IMR-90 (cell line): ENCODE data around the gene HIVEP3. TPM values are rescaled to one million over a fixed set of nuclear protein-coding genes. Genes with fewer than 3 reads are reported as not detected.

ENCODE experiments used
- ATAC-seq: fragments of 200-7000 bp; cut with Tn5 transposase; 2 replicates; pipeline ENCODE4 v1.9.1; 2020; ENCODE audit warnings: low read depth, mild to moderate bottlenecking, moderate library complexity
- BruUV-seq: library from RNA; stranded (reverse); fragments of 400-500 nt; replicated peaks from 2 replicates; lab custom pipeline; 2021; lab: Mats Ljungman, UMichigan
- CTCF ChIA-PET: fragments of 300-600 bp; formaldehyde crosslinking; extraction: SDS; loops from one replicate; lab custom pipeline; 2021; ENCODE audit warnings: antibody characterized with exemption; lab: Yijun Ruan, JAX
- POLR2A ChIA-PET: fragments of 300-600 bp; sonication (Branson Sonifier 250); formaldehyde crosslinking; loops from one replicate; lab custom pipeline; 2022; ENCODE audit warnings: antibody characterized with exemption; ENCODE audit not compliant: unreplicated experiment; lab: Charles Lee
- DNase-seq: peaks from one replicate; pipeline ENCODE4 v3.0.0; 2013
- H2AFZ ChIP-seq: replicated peaks from 2 replicates; pipeline ENCODE3; 2013; ENCODE audit warnings: low read length, mild to moderate bottlenecking; ENCODE audit not compliant: poor library complexity
- H2AK5ac ChIP-seq: 2 replicates; pipeline ENCODE4 v1.6.1; 2013; ENCODE audit warnings: low read depth, low read length, inconsistent platforms
- H2AK9ac ChIP-seq: replicated peaks from 2 replicates; pipeline ENCODE3; 2013; ENCODE audit warnings: mild to moderate bottlenecking, low read depth, low read length, moderate library complexity; ENCODE audit not compliant: poor library complexity
- H2BK120ac ChIP-seq: 2 replicates; pipeline ENCODE4 v1.6.1; 2013; ENCODE audit warnings: low read depth, low read length, inconsistent platforms
- H2BK15ac ChIP-seq: 3 replicates; pipeline ENCODE4 v1.6.1; 2013; ENCODE audit warnings: low read depth, low read length, inconsistent platforms
- H2BK20ac ChIP-seq: 2 replicates; pipeline ENCODE4 v1.6.1; 2013; ENCODE audit warnings: low read depth, mild to moderate bottlenecking, inconsistent platforms, low read length, moderate library complexity
- H2BK5ac ChIP-seq: 2 replicates; pipeline ENCODE4 v1.6.1; 2013; ENCODE audit warnings: mild to moderate bottlenecking, low read depth, low read length, inconsistent platforms; ENCODE audit not compliant: poor library complexity, severe bottlenecking
- H3K14ac ChIP-seq: replicated peaks from 2 replicates; pipeline ENCODE4 v1.6.1; 2013; ENCODE audit warnings: low read depth, low read length, inconsistent platforms
- H3K18ac ChIP-seq: 2 replicates; pipeline ENCODE4 v1.6.1; 2013; ENCODE audit warnings: low read depth, low read length, control low read depth
- H3K23ac ChIP-seq: 2 replicates; pipeline ENCODE4 v1.6.1; 2013; ENCODE audit warnings: low read depth, low read length, inconsistent platforms
- H3K27ac ChIP-seq: 2 replicates; pipeline ENCODE4 v1.5.1; 2013; ENCODE audit warnings: mild to moderate bottlenecking, control low read depth, low read length; ENCODE audit not compliant: insufficient read depth
- H3K27me3 ChIP-seq: 2 replicates; pipeline ENCODE4 v1.6.1; 2013; ENCODE audit warnings: low read length; ENCODE audit not compliant: control insufficient read depth, insufficient read depth
- H3K36me3 ChIP-seq: 2 replicates; pipeline ENCODE4 v1.6.1; 2013; ENCODE audit warnings: low read length, mixed read lengths; ENCODE audit not compliant: control insufficient read depth, insufficient read depth
- H3K4ac ChIP-seq: 2 replicates; pipeline ENCODE4 v1.6.1; 2013; ENCODE audit warnings: low read depth, low read length, inconsistent platforms
- H3K4me1 ChIP-seq: 2 replicates; pipeline ENCODE4 v1.6.1; 2013; ENCODE audit warnings: low read length, mixed read lengths; ENCODE audit not compliant: control insufficient read depth, insufficient read depth
- H3K4me2 ChIP-seq: 2 replicates; pipeline ENCODE4 v1.6.1; 2013; ENCODE audit warnings: low read depth, mild to moderate bottlenecking, control low read depth, low read length, moderate library complexity
- H3K4me3 ChIP-seq: 2 replicates; pipeline ENCODE4 v1.5.1; 2013; ENCODE audit warnings: low read depth, mild to moderate bottlenecking, control low read depth, low read length, moderate library complexity; ENCODE audit not compliant: insufficient read depth
- H3K56ac ChIP-seq: 2 replicates; pipeline ENCODE4 v1.6.1; 2013; ENCODE audit warnings: low read length, inconsistent platforms; ENCODE audit not compliant: insufficient read depth; ENCODE audit errors: extremely low read depth
- H3K79me1 ChIP-seq, 2 experiments: 2 replicates each; pipeline ENCODE4 v1.6.1; 2013; ENCODE audit warnings: low read length in 2 of 2, inconsistent platforms in 1 of 2, low read depth in 1 of 2
- H3K9ac ChIP-seq: 2 replicates; pipeline ENCODE4 v1.6.1; 2013; ENCODE audit warnings: low read depth, low read length, control low read depth
- H3K9me1 ChIP-seq: 2 replicates; pipeline ENCODE4 v1.6.1; 2013; ENCODE audit warnings: low read length, inconsistent platforms; ENCODE audit not compliant: insufficient read depth
- H3K9me3 ChIP-seq: 2 replicates; pipeline ENCODE4 v1.6.1; 2013; ENCODE audit warnings: low read length; ENCODE audit not compliant: control insufficient read depth, insufficient read depth
- H4K20me1 ChIP-seq: 2 replicates; pipeline ENCODE4 v1.6.1; 2013; ENCODE audit warnings: low read length, inconsistent platforms; ENCODE audit not compliant: insufficient read depth
- H4K5ac ChIP-seq: 2 replicates; pipeline ENCODE4 v1.6.1; 2013; ENCODE audit warnings: mild to moderate bottlenecking, low read depth, low read length, control low read depth
- H4K8ac ChIP-seq, 2 experiments: 2 replicates each; pipeline ENCODE4 v1.6.1; 2013; ENCODE audit warnings: low read depth in 2 of 2, low read length in 2 of 2, control low read depth in 1 of 2, inconsistent platforms in 1 of 2
- H4K91ac ChIP-seq: 2 replicates; pipeline ENCODE4 v1.6.1; 2013; ENCODE audit warnings: low read depth, low read length, inconsistent platforms; ENCODE audit not compliant: insufficient read depth
- MAZ ChIP-seq: IDR thresholded peaks from 2 replicates; pipeline ENCODE4 v1.6.1; 2012; ENCODE audit warnings: low read depth, mild to moderate bottlenecking, low read length, improper control_type of control experiment, moderate library complexity, borderline replicate concordance
- MXI1 ChIP-seq: IDR thresholded peaks from 2 replicates; pipeline ENCODE4 v1.6.1; 2012; ENCODE audit warnings: low read depth, mild to moderate bottlenecking, low read length, moderate library complexity, borderline replicate concordance
- RAD21 ChIP-seq: IDR thresholded peaks from 2 replicates; pipeline ENCODE4 v1.6.1; 2012; ENCODE audit warnings: low read length, improper control_type of control experiment
- WGBS, 2 experiments: methylation state at CpG; one replicate each; pipeline versions ENCODE4 v1.1.5 to v1.1.7; 2013; ENCODE audit warnings: missing lambda C conversion rate in 2 of 2; ENCODE audit not compliant: insufficient read length in 1 of 2; ENCODE audit errors: extremely low coverage in 2 of 2; 5-methylcytosine and 5-hydroxymethylcytosine counted together
- dilution Hi-C: fragments of 300-500 bp; cut with HindIII; formaldehyde crosslinking; loops from one replicate; pipeline ENCODE4 v1.14.3; 2018; ENCODE audit warnings: low sequenced_read_pairs; ENCODE audit not compliant: unreplicated experiment
- in situ Hi-C: fragments of 300-500 bp; cut with MboI; formaldehyde crosslinking; loops from 3 replicates; pipeline ENCODE4 v1.14.3; 2019; ENCODE audit warnings: low sequenced_read_pairs, inconsistent platforms, mixed read lengths
- intact Hi-C: fragments of 100-400 bp; cut with micrococcal nuclease; formaldehyde crosslinking; loops from 2 replicates; pipeline ENCODE4 v1.10.0; 2022
- polyA plus RNA-seq, 3 experiments: library from polyadenylated mRNA; depleted of rRNA; stranded (reverse); fragments of >200 nt; gene quantifications; 2 replicates each; pipeline ENCODE4 v1.2.3, GENCODE V29; 2012; ENCODE audit warnings: low replicate concordance in 1 of 3
- total RNA-seq: library from RNA; depleted of rRNA; stranded (reverse); fragments of >200 nt; gene quantifications from 2 replicates; pipeline ENCODE4 v1.2.3, GENCODE V29; 2012
- TF ChIP-seq, protein P1 (sequence below): fragments of 150-350 bp; IDR thresholded peaks from 2 replicates; pipeline ENCODE4 v1.6.1; 2017; ENCODE audit warnings: mild to moderate bottlenecking, antibody characterized with exemption, low read length, low read depth

Gene HIVEP3
- total and polyA plus RNA-seq, 2 of the 4 experiments (the other 2 are of a cell fraction) = 1.4 to 4.0 TPM

GRCh38 chr1:41650028-41650880 is 268.5 kb downstream of the HIVEP3 start:
- Histone ChIP-seq H3K9ac (no peak overlapping the region), H2AK5ac (no peak overlapping the region; the same call in 1 of the 2 replicates), H2BK5ac (no peak overlapping the region), H3K23ac (no peak overlapping the region), H3K27ac (no peak overlapping the region), H3K9me1 (peaks cover 6% of the 10 kb centered on the region), H4K20me1 (no peaks in the 10 kb centered on the region), H4K8ac (peak overlapping the region in 1 of 2 experiments; percentile 31; a peak in 1 of 4 replicates), H2BK20ac (no peak overlapping the region), H3K4me2 (peak overlapping the region; percentile 28), H3K4me3 (no peak overlapping the region), H2BK15ac (no peak overlapping the region), H2BK120ac (no peak overlapping the region), H3K79me1 (peaks cover 24 to 30% of the 10 kb centered on the region in 2 experiments), H3K14ac (no peak overlapping the region), H2AFZ (peak overlapping the region; percentile 77), H3K4ac (no peak overlapping the region), H4K5ac (no peak overlapping the region), H3K18ac (no peak overlapping the region), H3K9me3 (no peaks in the 10 kb centered on the region), H2AK9ac (peak overlapping the region; percentile 19), H4K91ac (no peak overlapping the region), H3K4me1 (peaks cover 5% of the 10 kb centered on the region), H3K56ac (no peak overlapping the region), H3K36me3 (no peaks in the 10 kb centered on the region), H3K27me3 (no peaks in the 10 kb centered on the region)
- 22% methylated on average over 5 of the region's 11 CpGs; no CpG with 5 or more reads in 1 of the 2 experiments for WGBS, 2 experiments
- ATAC-seq (peak; percentile 42), DNase-seq (no peak)
- in situ Hi-C loops (no loop called here), dilution Hi-C loops (no loop called here), intact Hi-C loops (no loop called here)
- CTCF ChIA-PET = no interaction called here
- no TSS peak for BruUV-seq
- TF ChIP-seq, protein P1, sequence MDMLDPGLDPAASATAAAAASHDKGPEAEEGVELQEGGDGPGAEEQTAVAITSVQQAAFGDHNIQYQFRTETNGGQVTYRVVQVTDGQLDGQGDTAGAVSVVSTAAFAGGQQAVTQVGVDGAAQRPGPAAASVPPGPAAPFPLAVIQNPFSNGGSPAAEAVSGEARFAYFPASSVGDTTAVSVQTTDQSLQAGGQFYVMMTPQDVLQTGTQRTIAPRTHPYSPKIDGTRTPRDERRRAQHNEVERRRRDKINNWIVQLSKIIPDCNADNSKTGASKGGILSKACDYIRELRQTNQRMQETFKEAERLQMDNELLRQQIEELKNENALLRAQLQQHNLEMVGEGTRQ = peak; percentile 46; the same call in 1 of the 2 replicates
- no peak for TF ChIP-seq RAD21
- 0 out of 2 replicates have a peak, but pooled peaks have one; percentile 4 for TF ChIP-seq MAZ
- TF ChIP-seq MXI1 = peak; percentile 45; the same call in 1 of the 2 replicates
- POLR2A ChIA-PET = no interaction called here
